Heart left ventricle (tissue), 13 donors: ENCODE measurements around the gene SIAH3.

Source experiments
- CTCF ChIP-seq, 12 donors: fragments of 200-600 bp; sonication (generic) in 4 of 12; IDR thresholded peaks; one replicate each; pipeline versions ENCODE4 v1.5.0 to v1.8.0; 2018 to 2022; ENCODE audit warnings: antibody characterized with exemption in 12 of 12, mild to moderate bottlenecking in 5 of 12
- POLR2A ChIP-seq, 2 donors: fragments of 450-650 bp; IDR thresholded peaks; one replicate each; pipeline ENCODE4 v1.6.1; 2017; ENCODE audit warnings: antibody characterized with exemption in 2 of 2, mild to moderate bottlenecking in 2 of 2, moderate library complexity in 2 of 2
- donor health status: ischemic (EF 13 %, LVEDD 7.1; RV severe dilation, severe dysfunction).
- donor health status: DM: no; HTN: yes; CAD: no.
- donor health status: DM: no; HTN: no; CAD: no.
- donor health status: ischemic (EF 25% LVEDD 6.9; RV normal size, moderate dysfunction).
- donor health status: ischemic (EF 25% LVEDD 5.7; RV mildly dilated, moderate dysfunction).
- donor health status: ischemic (EF 35%, LVEDD 5.7; RV mildly dilated, moderate dysfunction).
- donor health status: nonischemic (EF 11% LVEDD 7.7; RV severe dilation, severe dysfunction).
- donor health status: DM: yes; HTN: yes; CAD: no.
- donor health status: PGD.
- donor health status: ischemic (EF 29% LVEDD 5.4; RV normal size, mild dysfunction).
- donor health status: nonischemic (EF 23%, LVEDD 6.1; RV moderate dilation, normal function).

GRCh38 chr13:45831851-45832250 lies 19.7 kb downstream of the SIAH3 start:
- no peak for TF ChIP-seq CTCF (IDR thresholded peaks at IDR 0.05)
- TF ChIP-seq POLR2A (IDR thresholded peaks at IDR 0.05): no peak
